MG63 (cell line): ENCODE measurements around the gene CBX8. TPM values are rescaled to one million over a fixed set of nuclear protein-coding genes. Genes with fewer than 3 reads are reported as not detected.
A peak's percentile ranks its signal among the peaks of the same experiment; 100 is the strongest.

Source experiments
- DNase-seq: peaks from one replicate; pipeline ENCODE4 v3.0.0-alpha.2; 2020
- H3K27me3 ChIP-seq: fragments of 250-450 bp; sonication (Bioruptor Pico); 2 replicates; pipeline ENCODE4 v1.5.1; 2020; ENCODE audit warnings: mild to moderate bottlenecking, moderate library complexity
- H3K36me3 ChIP-seq: fragments of 250-450 bp; sonication (Bioruptor Pico); 2 replicates; pipeline ENCODE4 v1.5.1; 2020; ENCODE audit warnings: mild to moderate bottlenecking, moderate library complexity
- H3K4me3 ChIP-seq: fragments of 250-450 bp; sonication (Bioruptor Pico); 2 replicates; pipeline ENCODE4 v1.5.1; 2020; ENCODE audit warnings: mild to moderate bottlenecking, moderate library complexity
- H3K9me3 ChIP-seq: fragments of 250-450 bp; sonication (Bioruptor Pico); 2 replicates; pipeline ENCODE4 v1.5.1; 2020; ENCODE audit warnings: mild to moderate bottlenecking, moderate library complexity
- total RNA-seq: library from RNA; depleted of rRNA; stranded (reverse); fragments of >200 nt; shearing (Covaris generic); gene quantifications from 2 replicates; pipeline ENCODE4 v1.2.3, GENCODE V29; 2014; ENCODE audit warnings: low replicate concordance; rRNA removed

The CBX8 gene
- total RNA-seq = 7.7 and 15.7 TPM in 2 replicates

GRCh38 chr17:79796763-79797491 is at the start of gene CBX8:
TSS of gene CBX8 (minus strand) at chr17:79797077. CDS start at chr17:79796998, 79 bp downstream.
- Histone ChIP-seq H3K9me3 (no peaks in the 10 kb centered on the region), H3K36me3 (peaks cover 16% of the 10 kb centered on the region), H3K4me3 (peak within 1 kb of the TSS; percentile 76), H3K27me3 (peaks cover 42% of the 10 kb centered on the region)
- peak; percentile 99 for DNase-seq

- Histone ChIP-seq H3K9me3 (no peaks in the 10 kb centered on the region), H3K27me3 (peaks cover 28% of the 10 kb centered on the region), H3K36me3 (no peaks in the 10 kb centered on the region), H3K4me3 (no peak overlapping the region)
- DNase-seq = no peak
These were observed 48.7 kb upstream of the CBX8 start for GRCh38 chr17:79845601-79845949.

DNA sequence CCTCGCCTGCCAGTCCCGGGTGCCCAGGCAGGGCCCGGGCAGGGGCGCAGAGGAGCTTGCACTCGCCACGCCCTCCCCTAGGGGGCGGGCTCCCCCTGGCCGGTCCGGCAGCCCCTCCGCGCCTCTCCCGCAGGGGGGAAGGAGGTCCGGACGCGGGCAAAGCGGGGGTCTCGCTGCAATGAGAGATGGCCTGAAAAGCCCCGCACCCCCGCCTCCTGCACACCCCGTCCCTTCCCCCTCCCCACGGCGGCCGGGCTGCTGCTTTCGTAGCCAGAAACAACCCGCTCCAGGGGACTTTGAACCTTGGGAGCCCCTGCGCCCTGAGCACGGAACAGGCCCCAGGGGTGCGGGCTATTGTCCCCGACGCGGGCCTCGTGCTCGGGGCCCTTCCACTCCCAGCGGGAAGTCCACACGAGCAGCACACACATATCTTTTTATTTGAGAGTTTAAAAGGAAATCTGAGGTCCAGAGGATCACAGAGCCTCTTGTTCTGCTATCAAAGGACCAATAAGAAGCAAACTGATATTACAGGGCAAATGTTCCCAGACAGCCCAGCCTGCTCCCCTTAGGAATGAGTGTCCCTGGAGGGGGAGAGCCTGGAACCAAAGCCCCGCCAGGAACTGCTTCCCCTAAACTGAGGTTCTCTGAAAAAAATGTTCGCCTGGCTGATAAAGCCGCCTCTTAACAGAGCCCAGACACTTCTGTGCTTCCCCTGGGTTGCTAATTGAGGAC is 48.2 kb upstream of the CBX8 start:
- Histone ChIP-seq H3K36me3 (no peaks in the 10 kb centered on the region), H3K4me3 (no peak overlapping the region), H3K9me3 (no peaks in the 10 kb centered on the region), H3K27me3 (peaks cover 28% of the 10 kb centered on the region)
- DNase-seq = peak; percentile 61

DNA sequence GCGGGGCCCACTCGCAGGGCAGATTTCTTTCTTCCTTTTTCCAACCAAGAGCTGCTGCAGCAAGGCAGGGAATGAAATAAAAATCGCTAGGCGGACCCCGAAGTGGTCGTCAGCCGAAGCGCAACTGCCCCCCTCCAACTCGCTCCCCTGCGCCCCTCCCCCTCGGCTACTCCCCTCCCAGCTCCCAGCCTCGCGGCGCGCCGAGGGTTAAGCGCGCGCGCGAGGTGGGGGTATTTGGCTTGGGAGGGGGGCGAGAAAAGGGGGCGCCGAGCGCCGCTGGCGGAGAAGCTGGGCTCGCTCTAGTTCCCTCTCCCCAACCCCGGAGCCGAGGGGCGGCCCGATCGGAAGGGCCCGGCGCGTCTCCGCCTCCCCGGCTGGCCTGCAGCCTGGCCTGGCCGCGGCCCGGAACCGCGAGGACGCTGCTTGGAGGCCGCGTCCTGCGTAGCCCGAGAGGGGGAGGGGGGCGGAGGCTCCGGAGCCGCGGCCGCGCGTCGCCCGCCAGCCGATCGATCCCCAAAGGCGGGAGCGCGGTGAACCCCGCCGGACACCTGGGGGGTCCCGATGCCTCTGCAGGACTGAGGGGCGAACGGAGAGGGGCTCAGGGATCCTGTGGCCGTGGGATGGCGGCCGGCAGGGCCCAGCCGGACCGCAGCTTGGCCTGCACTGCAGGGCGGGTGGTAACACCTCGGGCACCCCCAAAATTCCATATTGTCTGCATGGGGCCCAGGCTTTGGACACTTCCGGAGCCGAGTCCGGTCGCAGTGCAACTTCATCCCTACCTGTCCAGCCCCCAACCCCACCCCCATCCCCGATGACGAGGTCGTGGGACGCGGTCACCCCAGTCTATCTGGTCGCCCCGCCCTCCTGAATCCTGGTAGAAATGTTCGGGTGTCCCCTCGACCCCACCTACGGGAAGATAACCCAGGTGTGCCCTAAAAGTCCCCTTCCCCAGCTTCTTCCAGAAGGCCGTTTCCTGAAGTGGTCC is 47.2 kb upstream of the CBX8 start:
- H3K9me3 ChIP-seq = no peaks in the 10 kb centered on the region
- H3K27me3 ChIP-seq = peaks cover 28% of the 10 kb centered on the region
- DNase-seq = peak; percentile 77
- no peaks in the 10 kb centered on the region for H3K36me3 ChIP-seq
- H3K4me3 ChIP-seq = peak overlapping the region; percentile 53

DNA sequence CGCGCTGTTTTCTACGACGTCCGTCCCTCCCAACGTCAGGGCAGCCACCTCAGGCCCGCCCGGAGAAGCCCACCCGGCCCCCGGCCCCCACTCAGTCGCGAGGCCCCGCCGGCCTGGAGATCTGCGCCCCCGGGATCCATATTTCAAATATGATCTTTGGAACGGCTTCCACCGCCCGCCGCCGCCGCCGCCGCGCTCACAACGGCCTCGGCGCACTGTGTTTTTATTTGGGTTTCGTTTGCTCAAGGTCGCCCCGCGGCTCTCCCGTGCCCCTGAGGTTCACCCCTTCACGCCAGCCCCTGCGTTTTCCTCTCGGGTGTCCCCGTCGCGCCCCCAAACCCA is 46.6 kb upstream of the CBX8 start:
- H3K4me3 ChIP-seq = peak overlapping the region; percentile 53
- H3K9me3 ChIP-seq = no peaks in the 10 kb centered on the region

GRCh38 chr17:79842656-79843473 is 46.0 kb upstream of the CBX8 start:
- H3K36me3 ChIP-seq = no peaks in the 10 kb centered on the region; the same call in 1 of the 2 replicates
- H3K4me3 ChIP-seq = no peak overlapping the region
- no peaks in the 10 kb centered on the region for H3K9me3 ChIP-seq
- H3K27me3 ChIP-seq = peaks cover 28% of the 10 kb centered on the region
- no peak for DNase-seq

More for the DNA sequence above, 46.6 kb upstream of the CBX8 start:
- peaks cover 28% of the 10 kb centered on the region for H3K27me3 ChIP-seq
- DNase-seq = no peak
- no peaks in the 10 kb centered on the region for H3K36me3 ChIP-seq

- Histone ChIP-seq H3K36me3 (peaks cover 6% of the 10 kb centered on the region), H3K4me3 (no peak overlapping the region), H3K9me3 (no peaks in the 10 kb centered on the region), H3K27me3 (peaks cover 28% of the 10 kb centered on the region)
- DNase-seq = no peak
These were observed 45.3 kb upstream of the CBX8 start for GRCh38 chr17:79842136-79842655.

- Histone ChIP-seq H3K9me3 (no peaks in the 10 kb centered on the region), H3K27me3 (peaks cover 28% of the 10 kb centered on the region), H3K4me3 (no peak overlapping the region), H3K36me3 (peaks cover 12% of the 10 kb centered on the region)
- no peak for DNase-seq
These were observed 44.7 kb upstream of the CBX8 start for GRCh38 chr17:79841369-79842135.

- peaks cover 28% of the 10 kb centered on the region for H3K27me3 ChIP-seq
- no peak overlapping the region for H3K4me3 ChIP-seq
- DNase-seq = no peak
- H3K36me3 ChIP-seq = peaks cover 19% of the 10 kb centered on the region
- no peaks in the 10 kb centered on the region for H3K9me3 ChIP-seq
These were observed 44.1 kb upstream of the CBX8 start for GRCh38 chr17:79840989-79841286.

DNA sequence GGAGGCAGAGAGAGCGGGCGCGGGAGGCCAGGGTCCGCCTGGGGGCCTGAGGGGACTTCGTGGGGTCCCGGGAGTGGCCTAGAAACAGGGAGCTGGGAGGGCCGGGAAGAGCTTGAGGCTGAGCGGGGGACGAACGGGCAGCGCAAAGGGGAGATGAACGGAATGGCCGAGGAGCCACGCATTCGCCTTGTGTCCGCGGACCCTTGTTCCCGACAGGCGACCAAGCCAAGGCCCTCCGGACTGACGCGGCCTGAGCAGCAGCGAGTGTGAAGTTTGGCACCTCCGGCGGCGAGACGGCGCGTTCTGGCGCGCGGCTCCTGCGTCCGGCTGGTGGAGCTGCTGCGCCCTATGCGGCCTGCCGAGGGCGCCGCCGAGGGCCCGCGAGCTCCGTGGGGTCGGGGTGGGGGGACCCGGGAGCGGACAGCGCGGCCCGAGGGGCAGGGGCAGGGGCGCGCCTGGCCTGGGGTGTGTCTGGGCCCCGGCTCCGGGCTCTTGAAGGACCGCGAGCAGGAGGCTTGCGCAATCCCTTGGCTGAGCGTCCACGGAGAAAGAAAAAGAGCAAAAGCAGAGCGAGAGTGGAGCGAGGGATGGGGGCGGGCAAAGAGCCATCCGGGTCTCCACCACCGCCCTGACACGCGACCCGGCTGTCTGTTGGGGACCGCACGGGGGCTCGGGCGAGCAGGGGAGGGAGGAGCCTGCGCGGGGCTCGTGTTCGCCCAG is 43.6 kb upstream of the CBX8 start:
- Histone ChIP-seq H3K9me3 (no peaks in the 10 kb centered on the region), H3K4me3 (peak overlapping the region; percentile 52), H3K27me3 (peaks cover 28% of the 10 kb centered on the region), H3K36me3 (peaks cover 21% of the 10 kb centered on the region)
- peak; percentile 57 for DNase-seq

GRCh38 chr17:79839356-79840268 is 42.7 kb upstream of the CBX8 start, which contains the start of gene CBX4:
TSS of gene CBX4 (minus strand) at chr17:79839440. CDS start at chr17:79839251, 189 bp downstream.
- peaks cover 28% of the 10 kb centered on the region for H3K27me3 ChIP-seq
- H3K4me3 ChIP-seq = peak within 1 kb of the TSS; percentile 67
- DNase-seq = peak; percentile 98

GRCh38 chr17:79838522-79839274 is 41.8 kb upstream of the CBX8 start:
- Histone ChIP-seq H3K9me3 (no peaks in the 10 kb centered on the region), H3K27me3 (peaks cover 28% of the 10 kb centered on the region), H3K36me3 (peaks cover 33% of the 10 kb centered on the region), H3K4me3 (peak overlapping the region; percentile 67)
- peak; percentile 67 for DNase-seq

More at GRCh38 chr17:79839356-79840268, 42.7 kb upstream of the CBX8 start, which contains the start of gene CBX4:
- H3K36me3 ChIP-seq = peaks cover 30% of the 10 kb centered on the region
- no peaks in the 10 kb centered on the region for H3K9me3 ChIP-seq

DNA sequence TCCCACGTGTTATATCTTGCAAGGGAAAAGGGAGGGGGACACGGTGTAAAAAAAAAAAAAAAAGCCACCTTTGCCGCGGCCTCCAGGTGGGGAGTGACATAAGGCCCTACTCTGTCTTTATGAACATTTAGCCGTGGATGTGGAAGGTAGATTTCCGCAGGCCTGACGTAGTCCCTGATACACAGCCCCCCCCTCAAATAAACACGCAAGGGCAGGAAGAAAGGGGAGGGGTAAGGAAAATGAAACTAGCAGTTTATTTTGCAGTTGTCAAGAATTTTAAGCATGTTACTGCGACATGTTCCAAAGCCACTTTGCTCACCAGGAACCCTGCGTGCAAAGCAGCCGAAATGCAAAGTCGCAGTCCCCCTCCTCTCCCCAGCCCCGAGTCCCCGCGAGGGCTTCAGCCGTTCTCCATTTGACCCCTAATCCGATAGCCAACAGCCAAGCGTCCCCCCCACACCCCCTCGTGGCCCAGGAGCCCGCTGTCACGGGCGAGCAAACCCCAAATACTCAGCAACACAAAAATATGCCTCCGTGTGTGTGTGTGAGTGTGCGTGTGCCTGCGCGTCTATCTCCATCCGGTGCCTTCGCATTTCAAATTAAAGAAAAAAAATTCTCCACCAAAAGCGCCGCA is 41.1 kb upstream of the CBX8 start:
- no peak for DNase-seq
- H3K27me3 ChIP-seq = peaks cover 24% of the 10 kb centered on the region
- no peaks in the 10 kb centered on the region for H3K9me3 ChIP-seq
- peak overlapping the region; percentile 67 for H3K4me3 ChIP-seq
- H3K36me3 ChIP-seq = peaks cover 33% of the 10 kb centered on the region
